Measurements from ENCODE around the gene AP1M1. TPM values are rescaled to one million over a fixed set of nuclear protein-coding genes. Genes with fewer than 3 reads are reported as not detected.

AP1M1 gene
- total RNA-seq, 1 experiment from 2014 or later: 176 TPM

DNA sequence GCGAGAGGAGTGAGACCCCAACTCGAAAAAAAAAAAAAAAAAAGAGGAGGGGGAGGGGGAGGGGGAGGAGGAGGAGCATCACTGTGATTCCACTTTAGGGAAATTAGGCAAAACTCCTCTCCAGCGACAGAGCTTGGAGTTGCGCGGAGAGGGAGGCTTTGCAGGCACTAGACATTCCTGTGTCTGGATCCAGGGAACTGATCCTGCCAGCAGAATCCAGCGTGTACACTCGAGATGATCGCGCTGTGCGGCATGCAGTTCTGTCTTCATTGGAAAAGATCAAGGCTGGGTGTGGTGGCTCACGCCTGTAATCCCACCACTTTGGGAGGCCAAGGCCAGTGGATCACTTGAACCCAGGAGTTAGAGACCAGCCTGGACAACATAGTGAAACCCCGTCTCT is 97.3 kb downstream of the AP1M1 start:
- DNase-seq (ENCODE audit: low read depth): no peak

Other genes with a start within 250 kb of the AP1M1 start
- not detected in 2 replicates for gene OR10H4, start 248.9 kb upstream of the AP1M1 start, total RNA-seq (2014; rRNA removed)
- 1,271 and 1,447 TPM in 2 replicates for gene TPM4, start 121.4 kb upstream of the AP1M1 start, total RNA-seq (2014; rRNA removed)
- 76.9 and 78.5 TPM in 2 replicates for gene RAB8A, start 86.0 kb upstream of the AP1M1 start, total RNA-seq (2014; rRNA removed)
- not detected in 2 replicates for gene HSH2D, start 54.2 kb upstream of the AP1M1 start, total RNA-seq (2014; rRNA removed)
- not detected in 2 replicates for gene CIB3, start 24.4 kb upstream of the AP1M1 start, total RNA-seq (2014; rRNA removed)
- gene FAM32A, start 12.5 kb upstream of the AP1M1 start, total RNA-seq (2014; rRNA removed): 151 and 152 TPM in 2 replicates
- gene KLF2, start 126.9 kb downstream of the AP1M1 start, total RNA-seq (2014; rRNA removed): 2.8 and 5.2 TPM in 2 replicates

Data from LHCN-M2 (cell line).